GM21723 (cell line): ENCODE measurements around the gene FRMPD4.

Experiments
- ATAC-seq: cut with Tn5 transposase; IDR thresholded peaks from one replicate; pipeline ENCODE4 v1.9.1; 2021; ENCODE audit warnings: mild to moderate bottlenecking, moderate library complexity; ENCODE audit not compliant: unreplicated experiment

FRMPD4 gene

GRCh38 chrX:12611471-12611870, 473.2 kb downstream of the FRMPD4 start:
- ATAC-seq, result no peak

DNA sequence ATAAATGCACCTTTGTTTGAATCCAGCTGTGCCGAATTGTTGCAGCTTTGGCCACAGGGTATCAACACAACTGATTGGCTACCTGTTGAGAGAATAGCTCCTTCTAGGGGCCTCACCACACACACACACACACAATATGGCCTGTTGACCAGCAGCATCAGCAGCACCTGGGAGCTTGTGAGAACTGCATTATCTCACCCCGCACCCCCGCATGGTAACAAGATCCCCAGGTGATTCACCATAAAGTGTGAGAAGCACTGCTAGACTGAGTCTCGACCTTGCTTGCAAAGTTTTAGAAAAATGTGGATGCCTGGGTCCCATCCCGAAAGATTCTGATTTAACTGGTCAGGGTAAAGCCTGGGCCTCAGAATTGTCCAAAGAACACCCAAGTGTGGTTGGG, 476.0 kb downstream of the FRMPD4 start:
- no peak for ATAC-seq

DNA sequence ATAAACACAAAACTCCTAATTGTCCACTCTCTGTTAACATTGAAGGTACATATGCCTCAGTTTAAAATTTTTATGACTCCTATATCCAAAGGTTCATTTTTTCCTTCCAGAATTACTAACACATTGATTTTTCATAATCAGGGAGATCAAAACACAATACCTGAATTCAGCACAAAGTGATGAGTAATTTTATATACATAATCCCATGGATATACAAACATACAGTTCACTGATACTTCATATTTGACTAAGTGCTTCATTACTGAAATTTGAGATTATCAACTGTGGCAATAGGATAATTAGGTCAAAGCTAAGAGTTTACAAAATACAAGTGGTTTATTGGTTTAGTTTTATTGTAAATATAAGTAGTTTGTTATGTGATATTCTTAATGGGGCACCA, 476.8 kb downstream of the FRMPD4 start:
- ATAC-seq, result no peak

- ATAC-seq, result no peak
These were observed 479.0 kb downstream of the FRMPD4 start for GRCh38 chrX:12617241-12617640.

DNA sequence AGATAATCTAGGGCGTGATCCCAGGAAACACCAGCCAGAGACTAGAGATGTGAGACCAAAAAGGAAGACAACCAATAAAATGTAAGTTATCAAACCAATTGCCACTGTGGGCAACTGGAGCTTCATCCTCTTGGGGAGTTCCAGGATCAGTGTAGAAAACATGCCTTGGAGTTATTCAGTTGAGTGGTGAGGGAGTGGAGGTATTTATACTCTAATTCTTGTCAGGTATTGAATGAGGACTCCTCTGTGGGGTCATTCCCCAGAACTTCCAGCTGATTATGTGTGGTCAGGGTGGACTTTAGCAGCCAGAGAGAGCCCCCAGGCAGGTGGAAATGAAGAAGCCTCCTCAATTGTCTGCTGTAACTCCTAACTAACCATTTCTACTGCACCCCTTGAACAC, 509.0 kb downstream of the FRMPD4 start:
- no peak for ATAC-seq

- no peak for ATAC-seq
These were observed 510.7 kb downstream of the FRMPD4 start for GRCh38 chrX:12648995-12649394.

DNA sequence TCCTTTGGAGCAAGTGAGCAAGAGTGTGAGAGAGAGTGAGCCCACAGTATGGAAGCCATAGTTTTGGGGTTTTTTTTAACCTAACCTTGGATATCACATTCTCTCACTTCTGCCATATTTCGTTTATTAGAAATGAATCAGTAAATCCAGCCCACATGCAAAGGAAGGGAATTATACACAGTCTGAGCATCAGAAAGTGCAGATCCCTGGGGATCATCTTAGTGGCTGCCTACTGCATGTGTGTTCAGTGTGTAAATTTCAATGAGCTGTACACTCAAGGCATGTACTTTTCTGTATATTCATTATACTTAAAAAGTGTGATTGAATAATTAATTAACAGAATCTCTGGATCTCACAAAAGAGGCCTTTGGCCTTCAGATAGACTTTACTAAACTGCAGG, 519.2 kb downstream of the FRMPD4 start:
- ATAC-seq, result no peak

GRCh38 chrX:12657881-12658280, 519.6 kb downstream of the FRMPD4 start:
- ATAC-seq, result peak; percentile 76

GRCh38 chrX:12661464-12661863, 523.2 kb downstream of the FRMPD4 start:
- no peak for ATAC-seq

DNA sequence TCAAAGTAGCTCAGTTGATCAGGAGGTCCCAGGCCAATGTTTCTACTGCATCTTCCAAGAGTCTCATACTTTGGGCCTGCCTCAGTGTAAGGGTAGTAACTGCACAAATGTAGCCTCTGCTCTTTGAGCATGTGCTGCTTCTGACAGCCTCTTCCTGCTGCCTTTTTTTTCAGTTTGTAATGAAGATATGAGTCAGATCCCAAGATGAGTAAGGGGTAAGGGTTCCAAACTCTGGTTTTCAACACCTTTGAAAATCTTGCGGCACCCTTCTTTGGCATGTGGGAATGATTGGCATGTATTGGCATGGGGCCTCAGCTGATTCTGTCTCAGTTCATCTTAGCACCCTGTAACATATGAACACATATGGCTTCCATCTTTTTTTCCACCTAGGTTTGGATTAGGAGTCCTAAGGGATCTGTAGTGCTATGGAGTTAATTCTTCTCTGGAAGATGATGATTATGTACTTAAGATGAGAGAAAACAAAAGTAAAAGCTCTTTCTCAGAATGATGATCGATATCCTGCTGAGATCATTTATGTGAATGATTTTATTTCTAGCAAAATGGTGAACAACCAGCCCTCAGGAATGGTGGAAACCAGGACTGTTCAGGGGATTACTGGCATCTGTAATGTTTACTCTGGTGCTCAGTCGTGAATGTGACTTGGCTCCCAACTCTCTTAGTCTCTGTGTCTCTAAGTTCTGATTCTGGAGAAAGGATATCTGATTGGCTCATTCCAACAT, 534.3 kb downstream of the FRMPD4 start:
- no peak for ATAC-seq

DNA sequence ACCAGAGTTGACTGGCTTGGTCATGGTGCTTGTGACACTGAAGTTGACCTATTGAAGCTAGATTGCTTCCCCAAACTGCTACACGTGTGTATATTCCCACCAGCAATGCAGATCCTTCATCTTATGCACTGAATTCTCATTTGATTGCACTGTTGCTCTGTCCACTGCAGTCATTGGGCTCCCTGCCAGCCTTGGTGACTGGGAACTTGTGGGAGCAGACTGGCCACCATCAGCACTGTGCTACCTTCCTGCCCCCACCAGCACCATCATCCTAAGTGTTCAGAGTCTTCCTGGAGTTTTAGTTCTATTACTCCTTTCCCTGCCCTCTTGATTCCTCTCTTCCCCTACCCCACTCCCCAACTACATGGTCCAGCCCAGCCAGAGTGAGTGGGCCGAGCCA, 535.2 kb downstream of the FRMPD4 start:
- ATAC-seq, result no peak

GRCh38 chrX:12679522-12679921, 541.2 kb downstream of the FRMPD4 start:
- ATAC-seq, result no peak

GRCh38 chrX:12681047-12681446, 542.8 kb downstream of the FRMPD4 start:
- ATAC-seq, result no peak

- ATAC-seq, result no peak
These were observed 547.3 kb downstream of the FRMPD4 start for GRCh38 chrX:12685541-12685940.

DNA sequence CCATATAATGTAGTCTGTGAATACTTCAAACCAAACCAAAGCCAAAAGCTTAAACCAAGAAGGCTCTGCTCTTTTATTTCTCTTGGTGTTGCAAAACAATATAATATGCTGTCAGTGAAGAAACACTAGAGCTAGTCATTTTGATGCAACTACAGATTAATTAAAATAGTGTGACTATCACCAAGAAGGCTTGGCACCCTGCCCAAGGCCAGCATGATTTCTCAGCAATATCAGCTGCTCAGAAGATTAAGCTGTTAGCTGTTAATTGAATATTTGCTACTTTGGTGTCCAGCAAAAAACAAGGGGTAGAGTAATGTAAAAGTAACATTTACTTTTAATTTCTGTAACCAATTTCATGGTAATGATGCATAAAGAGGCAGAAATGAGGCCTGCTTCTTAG, 548.1 kb downstream of the FRMPD4 start:
- no peak for ATAC-seq

GRCh38 chrX:12690646-12691045, 552.4 kb downstream of the FRMPD4 start:
- no peak for ATAC-seq

DNA sequence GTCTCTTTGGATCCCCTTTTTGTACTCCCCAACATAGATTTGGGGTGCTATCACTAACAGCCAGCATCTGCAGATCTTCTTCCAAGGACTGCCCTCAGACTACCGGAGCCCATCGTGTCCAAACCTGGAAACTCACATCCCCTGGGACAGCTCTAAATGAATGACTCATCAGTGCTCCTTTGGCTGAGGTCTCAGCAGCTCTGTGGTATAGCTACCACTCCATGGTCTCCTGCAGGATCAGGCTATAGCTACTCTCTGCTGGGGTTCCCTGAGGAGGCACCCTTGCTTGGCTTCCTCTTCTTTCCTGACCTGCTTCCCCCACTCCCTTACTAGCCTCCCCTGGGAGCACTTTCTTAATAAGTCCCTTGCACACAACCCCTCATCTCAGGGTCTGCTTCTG, 555.5 kb downstream of the FRMPD4 start:
- ATAC-seq, result no peak

GRCh38 chrX:12700745-12701144, 562.5 kb downstream of the FRMPD4 start:
- no peak for ATAC-seq

DNA sequence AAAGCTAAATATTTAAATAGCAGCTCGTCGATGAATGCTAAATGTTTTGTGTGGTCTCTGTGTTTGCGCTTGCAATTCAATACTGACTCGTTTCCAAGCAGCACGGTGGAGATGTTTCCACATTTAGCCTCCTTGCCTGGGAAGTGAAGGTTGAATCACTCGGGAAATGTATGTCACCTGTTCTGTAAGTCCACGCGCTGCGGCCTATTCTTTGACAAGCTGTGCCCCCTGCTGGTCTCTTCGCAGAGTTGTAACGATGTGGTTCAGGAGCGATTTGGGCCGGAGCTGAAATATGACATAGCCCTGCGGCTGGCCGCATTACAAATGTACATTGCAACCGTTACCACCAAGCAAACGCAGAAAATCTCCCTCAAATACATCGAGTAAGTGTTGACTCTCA, 563.4 kb downstream of the FRMPD4 start:
- peak; percentile 76 for ATAC-seq

GRCh38 chrX:12702509-12703091, 564.3 kb downstream of the FRMPD4 start:
- ATAC-seq, result no peak

GRCh38 chrX:12704706-12705105, 566.4 kb downstream of the FRMPD4 start:
- no peak for ATAC-seq

DNA sequence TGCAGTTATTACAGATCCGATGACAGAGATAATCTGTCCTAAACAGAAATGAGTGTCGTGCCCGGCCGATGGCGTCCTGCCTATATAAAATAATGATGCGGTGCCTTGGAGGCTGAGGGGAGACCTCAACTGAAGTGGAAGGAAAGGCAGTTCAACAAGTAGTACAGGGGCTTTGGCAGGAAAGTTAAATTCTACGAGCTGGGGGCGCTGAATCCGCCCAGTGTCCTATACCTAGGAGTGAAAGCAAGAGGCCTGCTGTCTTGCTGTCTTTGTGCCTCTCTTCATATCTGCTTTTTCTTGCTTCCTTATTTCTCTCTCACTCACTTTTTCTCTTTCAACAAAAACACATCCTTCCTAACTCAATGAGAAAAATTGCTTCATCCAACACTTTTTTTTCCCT, 570.8 kb downstream of the FRMPD4 start:
- ATAC-seq, result no peak
